HG03469 (cell line): ENCODE measurements around the gene HSPA1L.
"Not testable (repeated sequence)": the region's sequence is repeated elsewhere in the genome, so short reads cannot be mapped to it uniquely, and the experiment has no call there.

Experiments used
- ATAC-seq: cut with Tn5 transposase; IDR thresholded peaks from one replicate; pipeline ENCODE4 v1.9.1; 2021; ENCODE audit warnings: mild to moderate bottlenecking, moderate library complexity, moderate number of reproducible peaks; ENCODE audit not compliant: unreplicated experiment

HSPA1L gene

DNA sequence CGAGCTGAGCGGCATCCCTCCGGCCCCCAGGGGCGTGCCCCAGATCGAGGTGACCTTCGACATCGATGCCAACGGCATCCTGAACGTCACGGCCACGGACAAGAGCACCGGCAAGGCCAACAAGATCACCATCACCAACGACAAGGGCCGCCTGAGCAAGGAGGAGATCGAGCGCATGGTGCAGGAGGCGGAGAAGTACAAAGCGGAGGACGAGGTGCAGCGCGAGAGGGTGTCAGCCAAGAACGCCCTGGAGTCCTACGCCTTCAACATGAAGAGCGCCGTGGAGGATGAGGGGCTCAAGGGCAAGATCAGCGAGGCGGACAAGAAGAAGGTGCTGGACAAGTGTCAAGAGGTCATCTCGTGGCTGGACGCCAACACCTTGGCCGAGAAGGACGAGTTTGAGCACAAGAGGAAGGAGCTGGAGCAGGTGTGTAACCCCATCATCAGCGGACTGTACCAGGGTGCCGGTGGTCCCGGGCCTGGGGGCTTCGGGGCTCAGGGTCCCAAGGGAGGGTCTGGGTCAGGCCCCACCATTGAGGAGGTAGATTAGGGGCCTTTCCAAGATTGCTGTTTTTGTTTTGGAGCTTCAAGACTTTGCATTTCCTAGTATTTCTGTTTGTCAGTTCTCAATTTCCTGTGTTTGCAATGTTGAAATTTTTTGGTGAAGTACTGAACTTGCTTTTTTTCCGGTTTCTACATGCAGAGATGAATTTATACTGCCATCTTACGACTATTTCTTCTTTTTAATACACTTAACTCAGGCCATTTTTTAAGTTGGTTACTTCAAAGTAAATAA lies 2.2 kb upstream of the HSPA1L start:
- ATAC-seq, result not testable (repeated sequence)

DNA sequence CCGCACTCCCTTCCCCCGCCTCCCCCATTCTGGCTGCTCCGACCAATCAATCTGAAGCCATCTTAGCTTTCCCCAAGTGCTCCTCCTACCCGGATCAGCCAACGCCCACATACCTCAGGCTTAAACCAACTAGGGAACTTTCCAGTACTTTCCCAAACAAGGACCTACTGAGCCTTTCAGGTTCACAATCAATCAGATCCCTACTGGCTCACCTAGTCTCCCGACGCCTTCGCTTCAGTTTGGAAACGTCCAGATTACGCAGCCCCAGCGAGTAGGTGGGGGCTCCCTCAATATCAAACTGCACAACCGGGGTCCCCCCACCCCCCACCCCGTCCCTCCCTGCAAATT lies 432 bp downstream of the HSPA1L start:
- ATAC-seq, result no peak

DNA sequence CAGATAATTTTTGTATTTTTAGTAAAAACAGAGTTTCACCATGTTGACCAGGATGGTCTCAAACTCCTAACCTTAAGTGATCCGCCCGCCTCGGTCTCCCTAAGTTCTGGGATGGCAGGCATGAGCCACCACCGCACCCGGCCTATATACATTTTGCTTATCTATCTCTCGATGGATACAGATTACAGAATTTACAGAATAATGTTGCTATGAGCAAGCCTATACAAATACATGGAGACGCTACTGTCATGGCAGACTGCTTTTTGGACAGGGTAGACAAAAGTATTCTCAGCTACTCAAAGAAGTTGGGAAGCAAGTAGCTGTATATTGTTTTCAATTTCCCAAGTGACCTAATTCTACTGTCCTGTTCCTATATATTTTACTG lies 1.6 kb downstream of the HSPA1L start:
- ATAC-seq, result no peak

DNA sequence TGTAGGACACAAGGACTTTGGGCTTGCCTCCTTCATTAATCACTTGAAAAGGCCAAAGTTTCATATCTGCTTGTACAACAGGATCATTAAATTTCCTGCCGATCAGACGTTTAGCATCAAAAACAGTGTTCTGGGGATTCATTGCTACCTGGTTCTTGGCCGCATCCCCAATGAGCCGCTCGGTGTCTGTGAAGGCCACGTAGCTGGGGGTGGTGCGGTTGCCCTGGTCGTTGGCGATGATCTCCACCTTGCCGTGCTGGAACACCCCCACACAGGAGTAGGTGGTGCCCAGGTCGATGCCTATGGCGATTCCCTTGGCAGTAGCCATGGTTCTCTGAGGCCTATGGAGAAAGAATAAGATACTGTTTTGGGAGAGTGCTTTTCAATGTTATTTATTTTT lies 3.4 kb downstream of the HSPA1L start:
- ATAC-seq, result no peak

DNA sequence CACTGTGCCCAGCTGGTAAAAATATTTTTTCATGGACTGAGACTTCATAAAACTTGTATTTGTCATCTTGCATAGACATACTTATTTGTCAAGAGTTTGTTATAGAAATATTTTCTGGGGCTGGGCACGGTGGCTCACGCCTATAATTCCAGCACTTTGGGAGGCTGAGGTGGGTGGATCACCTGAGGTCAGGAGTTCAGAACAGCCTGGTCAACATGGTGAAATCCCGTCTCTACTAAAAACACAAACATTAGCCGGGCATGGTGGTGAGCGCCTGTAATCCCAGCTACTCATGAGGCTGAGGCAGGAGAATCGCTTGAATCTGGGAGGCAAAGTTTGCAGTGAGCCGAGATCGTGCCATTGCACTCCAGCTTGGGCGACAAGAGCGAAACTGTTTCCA lies 6.5 kb downstream of the HSPA1L start:
- not testable (repeated sequence) for ATAC-seq

DNA sequence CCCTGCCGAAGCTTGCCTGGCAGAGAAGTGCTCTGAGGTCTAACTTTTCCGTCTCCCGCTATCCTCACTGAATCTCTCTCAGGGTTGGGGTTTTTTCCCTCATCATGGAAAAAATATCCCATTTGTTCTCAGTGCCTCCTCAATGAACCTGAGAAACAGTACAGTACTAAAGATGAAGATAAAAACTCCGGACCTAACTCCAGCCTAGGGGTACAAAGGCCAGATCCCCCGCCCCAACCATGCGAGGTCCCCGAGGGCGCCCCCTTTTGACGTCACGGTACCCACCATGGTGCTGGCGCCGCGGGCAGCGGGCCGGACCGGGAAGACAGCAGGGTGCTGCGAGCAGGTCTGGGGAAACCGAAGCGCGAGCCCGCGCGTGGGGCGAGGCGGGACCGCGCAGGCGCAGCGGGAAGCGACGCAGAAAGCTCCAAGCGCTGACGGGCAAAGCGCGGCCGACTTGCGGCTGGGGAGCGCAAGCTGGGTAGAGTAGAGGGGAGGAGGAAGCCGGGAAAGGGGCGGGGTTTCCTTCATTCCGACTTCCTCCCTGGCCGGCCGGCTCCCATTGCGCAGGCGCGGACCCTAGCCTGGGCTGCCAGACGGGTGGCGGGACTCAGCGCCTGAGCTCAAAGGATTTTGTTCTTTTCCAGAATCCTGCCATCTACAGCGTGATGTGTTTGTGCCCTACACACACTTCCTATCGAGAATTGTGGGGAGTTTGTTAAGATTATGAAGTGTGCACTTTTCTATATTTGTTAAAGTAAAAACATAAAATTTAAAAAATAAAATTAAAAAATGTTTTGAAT lies 8.4 kb downstream of the HSPA1L start, which contains the start of gene LSM2:
TSS of gene LSM2 (minus strand) at position 497 of the 803 bp plus-strand sequence. CDS start at position 288, 209 bp downstream.
- peak; percentile 72 for ATAC-seq

DNA sequence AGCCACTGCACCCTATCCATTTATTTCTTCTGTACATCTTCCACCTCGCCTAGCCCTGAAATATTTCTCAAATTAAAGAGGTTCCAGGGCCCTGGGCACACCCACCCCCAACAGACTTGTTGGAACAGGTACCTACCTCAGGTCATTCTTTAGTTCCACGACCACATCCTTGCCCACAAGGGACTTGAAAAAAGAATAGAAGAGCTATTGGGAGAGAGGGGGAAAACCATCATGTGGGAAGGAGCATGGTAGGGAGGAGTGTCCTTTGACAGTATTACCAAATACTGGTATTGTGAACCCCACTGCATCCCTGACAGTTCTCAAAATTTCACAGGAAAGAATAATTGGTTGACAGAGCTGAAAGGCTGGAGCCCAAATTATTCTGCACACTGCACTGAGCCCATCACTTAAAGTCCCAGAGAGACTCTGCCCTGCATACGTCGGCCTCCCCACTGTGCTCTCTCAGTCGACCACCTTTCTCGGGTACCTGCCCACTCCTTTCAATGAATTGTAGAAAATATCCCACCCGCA lies 9.1 kb downstream of the HSPA1L start:
- ATAC-seq, result no peak

DNA sequence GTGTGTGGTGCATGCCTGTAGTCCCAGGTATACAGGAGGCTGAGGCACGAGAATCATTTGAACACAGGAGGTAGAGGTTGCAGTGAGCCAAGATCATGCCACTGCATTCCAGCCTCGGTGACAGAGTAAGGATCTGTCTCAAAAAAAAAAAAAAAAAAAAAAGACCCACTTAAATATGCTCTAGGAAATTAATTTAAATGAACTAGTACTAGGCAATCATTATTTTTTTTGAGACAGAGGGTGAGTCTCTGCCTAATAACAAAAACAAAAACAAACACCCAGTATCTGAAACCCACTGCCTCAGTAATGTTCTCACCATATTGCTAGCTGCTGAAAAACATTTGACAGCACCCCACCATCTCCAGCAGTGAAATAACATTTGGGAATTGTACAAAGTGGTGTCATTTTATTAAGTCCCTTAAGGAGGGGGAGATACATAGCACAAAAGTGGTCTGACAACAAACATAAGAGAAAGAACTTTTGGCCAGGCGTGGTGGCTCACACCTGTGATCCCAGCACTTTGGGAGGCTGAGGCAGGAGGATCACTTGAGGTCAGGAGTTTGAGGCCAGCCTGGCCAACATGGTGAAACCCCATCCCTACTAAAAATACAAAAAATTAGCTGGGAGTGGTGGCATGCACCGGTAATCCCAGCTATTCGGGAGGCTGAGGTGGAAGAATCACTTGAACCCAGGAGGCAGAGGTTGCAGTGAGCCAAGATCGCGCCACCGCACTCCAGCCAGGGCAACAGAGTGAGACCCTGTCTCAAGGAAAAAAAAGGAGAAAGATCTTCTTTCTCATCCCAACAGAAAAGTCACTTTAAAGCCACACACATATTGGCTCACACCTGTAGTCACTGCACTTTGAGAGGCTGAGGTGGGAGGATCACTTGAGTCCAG lies 13.8 kb downstream of the HSPA1L start:
- not testable (repeated sequence) for ATAC-seq

DNA sequence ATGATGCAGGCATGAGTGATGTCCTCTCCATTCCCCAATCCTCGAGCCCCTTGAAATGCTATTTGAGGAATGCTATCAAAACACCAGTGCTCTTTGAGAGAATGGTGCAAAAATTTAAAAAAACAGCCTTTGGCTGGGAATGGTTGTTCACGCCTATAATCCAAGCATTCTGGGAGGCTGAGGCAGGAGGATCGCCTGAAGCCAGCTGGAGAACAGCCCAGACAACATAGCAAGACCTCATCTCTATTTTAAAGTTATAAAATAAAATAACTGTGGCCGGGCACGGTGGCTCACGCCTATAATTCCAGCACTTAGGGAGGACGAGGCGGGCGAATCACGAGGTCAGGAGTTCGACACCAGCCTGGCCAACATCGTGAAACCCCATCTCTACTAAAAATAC lies 15.3 kb downstream of the HSPA1L start:
- ATAC-seq, result no peak

DNA sequence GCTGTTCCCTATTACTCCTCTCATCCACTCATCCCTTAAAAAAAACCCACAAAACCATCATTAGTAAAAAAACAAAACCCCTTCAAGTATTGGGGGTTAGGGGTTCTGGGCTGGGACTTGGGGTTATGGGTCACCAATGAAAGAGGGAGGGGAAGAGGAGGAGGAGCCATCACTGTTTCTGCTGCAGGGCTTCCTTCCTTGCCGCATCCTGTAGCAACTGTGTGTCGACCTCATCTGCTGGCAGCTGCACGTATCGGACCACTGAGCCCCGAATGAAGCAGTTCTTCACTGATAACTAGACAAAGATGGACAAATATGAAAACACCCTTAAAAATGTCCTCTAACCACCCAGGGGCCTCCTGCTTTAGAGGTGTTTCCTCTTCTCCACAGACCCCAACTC lies 17.5 kb downstream of the HSPA1L start:
- no peak for ATAC-seq

DNA sequence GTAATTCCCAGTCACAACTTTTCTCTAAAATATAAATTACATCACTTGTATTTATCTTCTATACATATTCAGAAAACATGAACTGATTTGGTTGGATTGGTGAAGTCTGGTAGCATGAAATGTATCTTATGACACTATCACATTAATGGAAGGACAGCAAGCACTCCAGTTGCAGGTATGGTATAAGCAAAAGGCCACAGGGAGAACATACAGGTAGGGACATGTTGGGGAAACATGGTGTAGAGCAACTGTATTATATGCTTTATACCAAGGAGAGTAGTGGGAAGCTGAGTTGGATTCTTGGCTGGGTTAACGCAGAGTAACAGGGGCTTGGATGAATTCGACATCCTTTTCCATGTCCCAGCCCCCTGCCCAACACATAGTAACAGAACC lies 18.1 kb downstream of the HSPA1L start:
- no peak for ATAC-seq

DNA sequence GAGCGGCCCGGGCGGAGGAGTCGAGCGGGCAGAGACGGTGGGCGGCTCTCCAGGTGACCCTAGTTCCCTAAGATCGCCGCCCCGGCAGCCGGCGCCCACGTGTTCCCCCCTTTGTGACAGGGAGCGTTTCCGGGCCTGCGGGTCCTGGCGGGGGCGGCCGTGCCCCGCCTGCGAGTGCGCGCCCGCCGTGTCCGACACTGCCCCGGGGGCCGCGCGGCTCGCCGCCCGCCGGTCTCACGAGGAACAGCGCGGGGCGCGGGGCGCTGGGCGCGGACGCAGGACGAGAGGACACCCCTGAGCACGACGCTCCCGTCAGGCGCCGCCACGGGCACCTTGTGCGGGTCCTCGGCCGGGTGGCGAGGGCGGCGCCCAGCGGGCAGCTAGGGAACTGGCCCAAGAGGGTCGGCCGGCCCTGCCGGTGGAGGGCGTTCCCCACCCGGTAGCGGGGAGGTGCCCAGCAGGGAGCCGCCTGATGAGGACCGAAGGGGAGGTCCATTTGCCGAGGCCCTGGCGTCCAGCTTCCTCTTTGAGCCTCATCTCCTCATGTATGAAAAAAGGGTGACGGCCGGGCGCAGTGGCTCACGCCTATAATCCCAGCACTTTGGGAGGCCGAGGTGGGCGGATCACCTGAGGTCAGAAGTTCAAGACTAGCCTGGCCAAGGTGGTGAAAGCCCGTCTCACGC lies 19.3 kb downstream of the HSPA1L start, which contains the start of gene VARS1:
TSS of gene VARS1 (minus strand) at position 137 of the 683 bp plus-strand sequence. CDS start 535 bp downstream, outside the sequence.
- peak; percentile 70 for ATAC-seq

DNA sequence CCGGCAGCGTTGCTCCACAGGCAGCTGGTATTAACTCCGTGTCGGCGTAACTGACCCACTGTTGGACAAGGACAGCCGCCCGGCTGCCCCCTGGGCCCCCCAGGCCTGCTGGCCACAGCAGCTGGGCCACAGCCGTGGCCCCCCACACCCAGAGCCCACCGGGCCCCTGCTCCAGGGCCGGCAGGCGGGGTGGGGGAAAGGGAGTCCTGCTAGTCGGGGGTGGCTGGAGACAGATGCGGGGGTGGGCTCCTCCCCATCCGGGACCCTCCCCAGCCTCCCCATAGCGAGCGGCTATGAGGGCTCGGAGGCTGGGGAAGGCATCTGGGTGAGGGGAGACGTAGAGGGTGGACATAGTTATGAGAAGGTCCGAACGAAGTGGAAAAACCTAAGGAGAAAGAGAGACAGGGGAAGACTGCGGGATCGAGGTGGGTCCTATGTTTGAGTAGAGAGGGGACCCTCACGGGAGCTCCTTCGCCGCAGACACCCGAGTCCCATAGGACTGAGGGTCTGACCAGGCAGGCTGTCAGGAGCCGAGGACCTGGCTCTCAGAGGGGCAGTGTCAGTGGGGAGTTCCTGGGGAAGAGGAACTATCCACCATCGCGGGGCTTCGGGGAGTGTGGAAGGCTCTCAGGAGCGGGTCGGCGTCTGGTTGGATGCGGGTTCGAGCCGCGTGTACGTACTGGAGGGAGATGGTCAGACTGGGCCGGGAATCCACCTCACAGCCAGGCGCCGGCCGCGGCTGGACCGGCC lies 20.0 kb downstream of the HSPA1L start:
- ATAC-seq, result no peak

DNA sequence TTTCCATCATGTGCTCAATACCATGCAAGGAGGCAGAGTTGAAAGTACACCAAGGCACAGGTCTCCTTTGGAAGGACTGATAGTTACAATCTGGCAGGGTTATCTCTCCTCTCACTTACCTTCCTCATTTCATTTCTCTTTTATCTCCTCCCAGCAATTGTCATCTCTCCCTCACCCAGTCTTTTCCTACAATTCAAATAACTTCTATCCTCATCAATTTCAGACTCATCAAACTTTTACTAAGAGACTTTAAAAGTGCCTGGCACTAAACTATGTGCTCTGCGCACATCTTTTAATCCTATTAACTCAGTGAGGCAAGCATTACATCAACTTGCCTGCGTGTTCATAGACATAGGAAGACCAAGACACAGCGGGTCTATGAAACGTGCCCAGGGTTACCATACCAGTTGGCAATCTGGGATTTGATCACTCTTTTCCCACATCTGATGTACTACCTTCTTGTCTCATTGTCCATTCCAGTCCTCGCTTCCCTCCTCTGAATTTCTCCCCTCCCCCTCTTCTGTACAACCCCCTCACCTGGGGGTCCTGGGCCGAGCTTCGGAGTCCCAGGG lies 20.7 kb downstream of the HSPA1L start:
- no peak for ATAC-seq

DNA sequence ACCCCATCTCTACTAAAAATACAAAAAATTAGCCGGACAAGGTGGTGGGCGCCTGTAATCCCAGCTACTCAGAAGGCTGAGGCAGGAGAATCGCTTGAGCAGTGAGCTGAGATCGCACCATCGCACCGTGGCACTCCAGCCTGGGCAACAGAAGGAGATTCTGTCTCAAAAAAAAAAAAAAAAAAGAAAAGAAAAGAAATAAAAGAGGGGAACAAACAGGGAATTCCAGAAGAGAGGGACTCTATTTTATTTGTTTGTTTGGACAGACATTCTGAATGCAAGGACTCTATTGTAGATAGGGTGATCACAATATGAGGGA lies 21.2 kb downstream of the HSPA1L start:
- not testable (repeated sequence) for ATAC-seq

DNA sequence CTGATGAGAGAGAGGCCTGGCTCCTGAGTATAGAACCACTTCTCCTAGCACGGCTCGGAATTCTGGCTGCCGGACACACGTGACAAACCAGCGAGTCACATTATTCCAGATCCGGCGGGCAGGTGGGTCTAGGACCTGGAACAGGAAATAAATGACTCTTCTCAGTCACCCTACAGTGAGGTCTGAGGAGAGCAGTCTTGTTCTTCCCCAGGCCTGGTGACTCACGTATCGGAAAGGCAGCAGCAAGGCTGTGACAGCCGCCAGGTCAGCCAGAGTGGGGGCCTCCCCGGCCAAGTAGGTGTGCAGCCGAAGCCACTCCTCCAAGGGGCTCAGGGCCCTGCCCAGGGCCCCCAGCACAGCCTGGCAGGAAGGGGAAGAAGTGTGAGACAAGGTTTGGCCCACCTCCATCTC lies 22.3 kb downstream of the HSPA1L start:
- ATAC-seq, result no peak

DNA sequence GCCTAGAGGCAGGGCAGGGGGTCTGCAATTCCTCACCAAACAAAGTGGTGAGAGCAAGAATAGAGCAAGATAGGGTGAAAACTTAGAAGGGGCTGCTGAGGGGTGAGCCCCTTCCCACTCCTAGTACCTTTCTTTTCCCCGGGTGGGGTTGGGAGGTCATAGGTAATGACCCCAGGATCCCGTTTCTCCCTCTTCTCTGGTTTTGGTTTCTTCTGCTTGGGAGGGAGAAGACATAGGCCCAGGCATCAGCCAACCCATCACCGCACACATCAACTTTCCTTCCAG lies 23.1 kb downstream of the HSPA1L start:
- no peak for ATAC-seq

DNA sequence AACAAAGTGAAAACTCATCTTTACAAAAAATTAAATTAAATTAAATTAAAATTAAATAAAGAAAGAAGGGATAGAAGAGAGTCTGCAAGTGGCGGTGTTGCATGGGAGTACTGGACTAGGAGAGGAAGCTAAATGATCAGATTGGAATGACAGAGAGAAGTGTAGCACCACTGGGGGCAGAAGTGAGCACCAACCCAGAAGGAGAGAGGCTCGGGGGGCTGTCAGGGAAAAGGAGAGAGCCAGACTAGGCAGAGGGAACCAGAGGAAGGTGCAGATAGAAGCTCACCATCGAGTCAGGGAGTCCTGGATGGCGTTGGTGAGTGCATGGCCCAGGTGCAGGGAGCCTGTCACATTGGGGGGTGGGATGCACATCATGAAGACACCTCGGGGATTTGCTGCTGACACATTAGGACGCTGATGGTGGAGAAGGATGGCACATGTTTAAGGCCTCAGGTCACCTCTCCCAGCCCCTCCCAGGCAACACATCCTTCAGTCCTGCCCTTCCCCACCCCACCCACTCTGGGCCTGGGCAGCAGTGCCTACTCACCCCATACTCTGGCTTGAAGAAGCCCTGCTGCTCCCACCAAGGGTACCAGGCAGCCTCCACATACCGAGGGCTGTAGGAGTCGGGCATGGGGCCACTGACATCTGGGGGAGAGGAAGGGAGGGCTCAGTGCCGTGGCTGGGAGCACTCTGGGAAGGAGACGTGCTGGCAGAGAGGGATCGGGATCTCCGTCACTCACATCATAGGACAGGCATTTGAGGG lies 23.6 kb downstream of the HSPA1L start:
- ATAC-seq, result no peak

DNA sequence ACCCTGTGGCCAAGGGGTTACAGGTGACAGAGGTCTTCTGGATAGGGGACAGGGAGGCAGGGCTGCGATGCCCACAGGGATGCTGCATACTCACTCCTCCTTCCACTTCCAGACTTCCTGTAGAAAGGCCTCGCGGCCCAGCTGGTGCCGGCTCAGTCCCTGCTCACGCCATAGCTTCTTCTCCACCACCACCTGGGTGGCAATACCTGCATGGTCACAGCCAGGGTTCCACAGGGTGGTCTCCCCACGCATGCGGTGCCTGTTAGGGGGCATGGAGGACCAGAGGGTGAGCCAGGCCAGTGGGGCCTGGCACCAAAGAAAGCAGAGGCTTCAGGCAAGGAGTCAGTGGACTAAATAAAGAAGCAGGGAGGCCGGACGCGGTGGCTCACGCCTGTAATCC lies 29.6 kb downstream of the HSPA1L start:
- no peak for ATAC-seq
